GM12891 (cell line): Measurements from ENCODE around the gene ADAMTS17.

ENCODE experiments used
- DNase-seq: peaks from one replicate; pipeline ENCODE4 v3.0.0; 2011; ENCODE audit warnings: low spot score; ENCODE audit not compliant: insufficient read length
- FAIRE-seq: peaks from 2 replicates; lab custom pipeline; 2011; peaks lifted over from hg19 to GRCh38; lab: Jason Lieb, UNC
- PAX5 ChIP-seq: IDR thresholded peaks from 2 replicates; pipeline ENCODE4 v1.6.1; 2011; ENCODE audit warnings: low read length, moderate library complexity, mild to moderate bottlenecking; ENCODE audit not compliant: insufficient read depth, severe bottlenecking
- POLR2A ChIP-seq: IDR thresholded peaks from 2 replicates; pipeline ENCODE4 v1.6.1; 2011; ENCODE audit warnings: low read depth, low read length, control low read depth
- POLR2AphosphoS5 ChIP-seq: IDR thresholded peaks from 2 replicates; pipeline ENCODE4 v1.6.1; 2011; ENCODE audit warnings: low read depth, low read length, control low read depth
- POU2F2 ChIP-seq: IDR thresholded peaks from 2 replicates; pipeline ENCODE4 v1.6.1; 2011; ENCODE audit warnings: low read depth, mild to moderate bottlenecking, control low read depth, low read length, moderate library complexity
- SPI1 ChIP-seq: IDR thresholded peaks from 2 replicates; pipeline ENCODE4 v1.6.1; 2011; ENCODE audit warnings: low read depth, low read length, control low read depth
- TAF1 ChIP-seq: IDR thresholded peaks from 2 replicates; pipeline ENCODE4 v1.6.1; 2011; ENCODE audit warnings: low read depth, low read length, control low read depth

Gene ADAMTS17

DNA sequence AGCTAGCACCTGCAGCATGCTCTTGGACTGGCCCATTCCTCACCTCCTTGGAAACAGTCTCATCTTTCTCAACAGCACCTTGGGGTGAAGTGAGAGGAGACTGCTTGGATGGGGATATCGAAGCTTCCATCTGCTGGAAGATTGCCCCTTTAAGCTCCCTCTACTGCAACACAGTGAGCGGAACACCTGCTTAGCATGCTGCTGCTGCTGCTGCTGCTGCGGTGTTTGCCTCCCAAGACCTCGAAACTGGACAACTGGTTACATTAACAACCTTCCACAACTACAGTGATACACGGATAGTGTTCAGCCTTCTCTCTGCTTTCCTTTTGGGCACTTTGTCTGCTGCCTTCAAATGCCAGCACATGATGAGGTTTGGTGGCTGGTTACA is 354.7 kb downstream of the ADAMTS17 start:
- no peak for FAIRE-seq
- TF ChIP-seq SPI1 (no peak), POU2F2 (no peak), POLR2AphosphoS5 (no peak), POLR2A (no peak), TAF1 (no peak), PAX5 (no peak)
- DNase-seq: no peak

GRCh38 chr15:99986297-99987118 is 355.3 kb downstream of the ADAMTS17 start:
- FAIRE-seq (no peak), DNase-seq (no peak)
- no peak for TF ChIP-seq POLR2A
- TF ChIP-seq SPI1: no peak
- no peak for TF ChIP-seq POU2F2
- TF ChIP-seq POLR2AphosphoS5: no peak
- TF ChIP-seq PAX5: no peak
- TF ChIP-seq TAF1: no peak

- no peak for FAIRE-seq
- TF ChIP-seq POU2F2 (no peak), POLR2AphosphoS5 (no peak), PAX5 (no peak), SPI1 (no peak), TAF1 (no peak), POLR2A (no peak)
- DNase-seq: no peak
These were observed 355.9 kb downstream of the ADAMTS17 start for GRCh38 chr15:99985878-99986277.

DNA sequence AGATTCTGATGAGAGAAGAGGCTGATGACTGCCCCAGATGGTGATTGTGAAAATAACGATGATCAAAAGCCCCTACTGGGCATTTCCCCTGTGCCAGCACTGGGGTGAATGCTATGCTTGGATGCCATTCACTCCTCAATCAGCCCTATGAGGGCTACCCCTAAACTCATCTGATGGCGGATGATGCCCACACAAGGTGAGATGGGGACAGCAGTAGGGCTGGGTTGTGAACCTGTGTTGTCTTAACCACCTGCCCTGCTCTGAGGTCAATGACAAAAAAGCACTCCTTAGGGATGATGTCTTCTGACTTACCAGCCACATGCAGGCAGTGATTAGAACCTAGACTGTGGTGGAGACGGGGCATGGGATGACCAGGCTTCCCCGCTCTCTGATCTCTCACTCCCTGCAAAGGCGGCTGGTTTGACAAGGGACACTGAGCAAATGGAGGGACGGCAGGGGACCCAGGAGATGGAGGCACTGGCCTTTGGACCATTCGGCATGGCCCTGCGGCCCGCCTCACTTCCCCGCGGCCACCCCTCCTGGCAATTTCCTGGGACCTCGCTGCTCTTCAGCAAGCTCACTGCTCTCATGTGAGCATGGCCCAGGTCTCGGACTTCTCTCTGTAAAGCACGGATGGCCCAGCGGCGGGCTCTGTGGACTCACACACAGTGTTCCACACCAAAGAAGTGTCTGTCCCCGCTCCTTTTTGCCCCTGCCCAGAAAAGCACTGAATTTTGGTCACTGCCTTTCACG is 357.1 kb downstream of the ADAMTS17 start:
- FAIRE-seq (no peak), DNase-seq (no peak)
- TF ChIP-seq SPI1 (no peak), PAX5 (no peak), TAF1 (no peak), POU2F2 (no peak), POLR2AphosphoS5 (no peak)

DNA sequence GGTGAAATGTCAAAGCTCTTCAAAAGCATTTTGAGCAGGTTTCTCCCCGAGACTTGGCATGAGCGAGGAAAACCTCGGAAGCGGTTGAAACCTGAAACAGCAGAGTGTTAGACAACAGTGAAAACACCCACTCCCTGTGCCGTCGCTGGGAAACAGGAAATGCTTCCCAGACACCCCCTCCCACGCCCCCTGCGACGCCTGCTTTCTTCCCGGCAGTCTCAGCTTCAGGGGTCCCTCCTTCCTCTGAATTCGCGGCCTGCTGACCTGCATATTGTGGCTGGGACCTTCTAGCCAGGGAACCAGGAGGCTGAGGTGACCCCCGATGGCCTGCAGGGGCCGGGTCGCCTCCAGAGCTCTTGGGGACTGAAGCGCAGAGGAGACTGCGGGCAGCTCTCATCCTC is 357.9 kb downstream of the ADAMTS17 start:
- TF ChIP-seq POLR2AphosphoS5 (no peak), TAF1 (no peak), POLR2A (no peak), POU2F2 (no peak), PAX5 (no peak), SPI1 (no peak)
- FAIRE-seq (no peak), DNase-seq (no peak)

GRCh38 chr15:99983171-99983885 is 358.4 kb downstream of the ADAMTS17 start:
- TF ChIP-seq PAX5 (no peak), POLR2AphosphoS5 (no peak), SPI1 (no peak), TAF1 (no peak), POU2F2 (no peak), POLR2A (no peak)
- FAIRE-seq (no peak), DNase-seq (no peak)

DNA sequence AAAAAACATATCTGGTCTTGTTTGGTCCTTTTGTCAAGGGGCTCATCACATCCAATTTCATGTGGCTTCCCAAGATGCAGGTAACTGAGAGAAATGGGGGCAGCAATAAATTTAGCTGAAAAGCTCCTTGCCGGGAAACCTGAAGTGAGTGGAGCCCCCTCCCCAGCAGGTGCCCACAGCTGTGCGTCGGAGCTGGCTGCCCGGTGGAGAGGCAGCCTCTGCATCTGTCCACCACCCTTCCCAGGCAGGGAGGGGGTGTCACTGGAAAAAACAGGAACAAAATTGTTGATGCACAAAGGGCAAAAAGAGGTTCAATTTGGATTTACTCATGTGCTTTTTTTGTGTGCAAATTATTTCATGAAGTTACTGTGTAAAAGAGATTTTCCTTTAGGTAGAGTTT is 359.1 kb downstream of the ADAMTS17 start:
- TF ChIP-seq POU2F2 (no peak), PAX5 (no peak), SPI1 (no peak), POLR2A (no peak), POLR2AphosphoS5 (no peak), TAF1 (no peak)
- no peak for FAIRE-seq
- DNase-seq: no peak

GRCh38 chr15:99981839-99982658 is 359.7 kb downstream of the ADAMTS17 start:
- no peak for TF ChIP-seq POLR2A
- no peak for TF ChIP-seq POLR2AphosphoS5
- TF ChIP-seq SPI1: no peak
- no peak for TF ChIP-seq PAX5
- no peak for TF ChIP-seq TAF1
- no peak for TF ChIP-seq POU2F2
- FAIRE-seq: no peak

More at GRCh38 chr15:99981839-99982658, 359.7 kb downstream of the ADAMTS17 start:
- no peak for DNase-seq
